ENCODE data around the gene RIPK1. TPM values are rescaled to one million over a fixed set of nuclear protein-coding genes. Genes with fewer than 3 reads are reported as not detected.

RIPK1 gene
- total and polyA plus RNA-seq, 9 of the 15 experiments (the other 6 are each of a cell fraction or from before 2014, with no cell fraction given): 3.8 to 24.9 (median 17.7) TPM

DNA sequence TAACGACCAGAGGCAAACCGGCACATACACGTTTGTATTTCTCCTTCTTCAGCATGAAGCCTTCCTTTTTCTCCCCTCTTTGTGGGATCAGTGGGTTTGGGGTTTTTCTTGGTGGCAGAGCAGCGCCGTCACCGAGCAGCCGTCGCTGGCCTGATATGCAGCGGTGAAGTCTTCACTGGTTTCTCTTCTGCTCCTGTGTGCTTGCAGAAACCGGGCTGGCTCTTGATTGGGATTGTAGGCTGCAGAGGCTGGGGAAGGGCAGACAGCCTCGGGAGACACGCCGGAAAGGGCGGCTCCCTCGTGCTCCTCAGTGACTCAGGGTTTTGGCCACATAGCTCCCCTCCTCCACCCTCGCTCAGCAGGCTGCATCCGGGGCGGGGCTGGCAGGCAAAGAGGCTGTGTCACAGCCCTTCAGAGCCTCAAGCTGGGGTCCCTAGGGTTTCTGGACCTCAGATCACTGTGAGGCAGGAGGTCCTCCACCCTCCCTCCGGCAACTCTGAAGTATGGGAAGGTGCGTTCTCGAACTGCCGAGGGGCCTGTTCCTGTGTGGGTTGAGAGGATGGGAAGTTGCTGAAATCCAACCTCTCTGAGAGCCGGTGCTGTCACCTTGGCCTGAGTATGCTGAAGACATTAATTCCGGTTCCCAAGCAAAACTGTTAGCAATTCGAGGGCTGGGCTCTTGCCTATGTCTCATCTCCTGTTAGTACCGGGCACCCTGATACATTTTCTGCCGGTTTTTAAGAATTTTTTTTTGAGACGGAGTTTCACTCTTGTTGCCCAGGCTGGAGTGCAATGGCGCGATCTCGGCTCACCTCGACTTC, 44.4 kb upstream of the RIPK1 start (continued):
- TF ChIP-seq, protein P1, sequence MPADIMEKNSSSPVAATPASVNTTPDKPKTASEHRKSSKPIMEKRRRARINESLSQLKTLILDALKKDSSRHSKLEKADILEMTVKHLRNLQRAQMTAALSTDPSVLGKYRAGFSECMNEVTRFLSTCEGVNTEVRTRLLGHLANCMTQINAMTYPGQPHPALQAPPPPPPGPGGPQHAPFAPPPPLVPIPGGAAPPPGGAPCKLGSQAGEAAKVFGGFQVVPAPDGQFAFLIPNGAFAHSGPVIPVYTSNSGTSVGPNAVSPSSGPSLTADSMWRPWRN (IDR thresholded peaks at IDR 0.05; ENCODE audit: low read depth): 0 out of 2 replicates have a peak, but pooled peaks have one; percentile 12
- peak; percentile 68 for TF ChIP-seq TAF7 (tag; IDR thresholded peaks at IDR 0.05)
- no peak for TF ChIP-seq ZC3H4 (CRISPR knock-in tag; IDR thresholded peaks at IDR 0.05; ENCODE audit: borderline replicate concordance)
- TF ChIP-seq ZNF12 (CRISPR knock-in tag; IDR thresholded peaks at IDR 0.05): peak; percentile 82; the same call in 1 of the 2 replicates
- TF ChIP-seq, protein P2, sequence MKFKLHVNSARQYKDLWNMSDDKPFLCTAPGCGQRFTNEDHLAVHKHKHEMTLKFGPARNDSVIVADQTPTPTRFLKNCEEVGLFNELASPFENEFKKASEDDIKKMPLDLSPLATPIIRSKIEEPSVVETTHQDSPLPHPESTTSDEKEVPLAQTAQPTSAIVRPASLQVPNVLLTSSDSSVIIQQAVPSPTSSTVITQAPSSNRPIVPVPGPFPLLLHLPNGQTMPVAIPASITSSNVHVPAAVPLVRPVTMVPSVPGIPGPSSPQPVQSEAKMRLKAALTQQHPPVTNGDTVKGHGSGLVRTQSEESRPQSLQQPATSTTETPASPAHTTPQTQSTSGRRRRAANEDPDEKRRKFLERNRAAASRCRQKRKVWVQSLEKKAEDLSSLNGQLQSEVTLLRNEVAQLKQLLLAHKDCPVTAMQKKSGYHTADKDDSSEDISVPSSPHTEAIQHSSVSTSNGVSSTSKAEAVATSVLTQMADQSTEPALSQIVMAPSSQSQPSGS (CRISPR knock-in tag; IDR thresholded peaks at IDR 0.05): no peak
- TF ChIP-seq, protein P3, sequence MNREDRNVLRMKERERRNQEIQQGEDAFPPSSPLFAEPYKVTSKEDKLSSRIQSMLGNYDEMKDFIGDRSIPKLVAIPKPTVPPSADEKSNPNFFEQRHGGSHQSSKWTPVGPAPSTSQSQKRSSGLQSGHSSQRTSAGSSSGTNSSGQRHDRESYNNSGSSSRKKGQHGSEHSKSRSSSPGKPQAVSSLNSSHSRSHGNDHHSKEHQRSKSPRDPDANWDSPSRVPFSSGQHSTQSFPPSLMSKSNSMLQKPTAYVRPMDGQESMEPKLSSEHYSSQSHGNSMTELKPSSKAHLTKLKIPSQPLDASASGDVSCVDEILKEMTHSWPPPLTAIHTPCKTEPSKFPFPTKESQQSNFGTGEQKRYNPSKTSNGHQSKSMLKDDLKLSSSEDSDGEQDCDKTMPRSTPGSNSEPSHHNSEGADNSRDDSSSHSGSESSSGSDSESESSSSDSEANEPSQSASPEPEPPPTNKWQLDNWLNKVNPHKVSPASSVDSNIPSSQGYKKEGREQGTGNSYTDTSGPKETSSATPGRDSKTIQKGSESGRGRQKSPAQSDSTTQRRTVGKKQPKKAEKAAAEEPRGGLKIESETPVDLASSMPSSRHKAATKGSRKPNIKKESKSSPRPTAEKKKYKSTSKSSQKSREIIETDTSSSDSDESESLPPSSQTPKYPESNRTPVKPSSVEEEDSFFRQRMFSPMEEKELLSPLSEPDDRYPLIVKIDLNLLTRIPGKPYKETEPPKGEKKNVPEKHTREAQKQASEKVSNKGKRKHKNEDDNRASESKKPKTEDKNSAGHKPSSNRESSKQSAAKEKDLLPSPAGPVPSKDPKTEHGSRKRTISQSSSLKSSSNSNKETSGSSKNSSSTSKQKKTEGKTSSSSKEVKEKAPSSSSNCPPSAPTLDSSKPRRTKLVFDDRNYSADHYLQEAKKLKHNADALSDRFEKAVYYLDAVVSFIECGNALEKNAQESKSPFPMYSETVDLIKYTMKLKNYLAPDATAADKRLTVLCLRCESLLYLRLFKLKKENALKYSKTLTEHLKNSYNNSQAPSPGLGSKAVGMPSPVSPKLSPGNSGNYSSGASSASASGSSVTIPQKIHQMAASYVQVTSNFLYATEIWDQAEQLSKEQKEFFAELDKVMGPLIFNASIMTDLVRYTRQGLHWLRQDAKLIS (CRISPR knock-in tag; IDR thresholded peaks at IDR 0.05): peak; percentile 92
- TF ChIP-seq FUS (optimal IDR thresholded peaks at IDR 0.05; ENCODE audit: low read depth, low read length): no peak
- 0 out of 2 replicates have a peak, but pooled peaks have one; percentile 86 for TF ChIP-seq GTF2F1 (IDR thresholded peaks at IDR 0.05; ENCODE audit: low read depth, low read length)
- TF ChIP-seq TBP (optimal IDR thresholded peaks at IDR 0.05; ENCODE audit: low read depth, low read length): peak; percentile 92
- no peak; the same call in 1 of the 2 replicates for TF ChIP-seq NFATC3 (IDR thresholded peaks at IDR 0.05)
- peak; percentile 74 for TF ChIP-seq CREB1 (IDR thresholded peaks at IDR 0.05)
- peak; percentile 75 for TF ChIP-seq CREB1 (CRISPR knock-in tag; IDR thresholded peaks at IDR 0.05)
- no peak for TF ChIP-seq HDAC6 (IDR thresholded peaks at IDR 0.05; ENCODE audit: low read depth, low read length)
- TF ChIP-seq CC2D1A (IDR thresholded peaks at IDR 0.05): peak; percentile 26; the same call in 1 of the 2 replicates
- no peak for TF ChIP-seq ZNF764 (CRISPR knock-in tag; IDR thresholded peaks at IDR 0.05; ENCODE audit: low read depth)
